Fibroblast of skin of back (primary cell): ENCODE data around the gene CBL.
A peak's percentile ranks its signal among the peaks of the same experiment; 100 is the strongest.

Experiments
- DNase-seq: peaks from one replicate; pipeline ENCODE4 v3.0.0-alpha.2; 2013

The CBL gene

GRCh38 chr11:119315131-119316015 is 109.2 kb downstream of the CBL start:
- DNase-seq, result peak; percentile 80

GRCh38 chr11:119316016-119316728 is 110.0 kb downstream of the CBL start:
- DNase-seq, result peak; percentile 62

- DNase-seq, result peak; percentile 71
Measured at GRCh38 chr11:119316729-119317591, 110.8 kb downstream of the CBL start, which contains the start of gene MCAM. Gene MCAM, minus strand, starts transcription at chr11:119317130. Its CDS starts 29 bp downstream, at chr11:119317101.

GRCh38 chr11:119317592-119318239 is 111.6 kb downstream of the CBL start:
- DNase-seq, result no peak

GRCh38 chr11:119318240-119319135 is 112.3 kb downstream of the CBL start:
- DNase-seq, result peak; percentile 82

- no peak for DNase-seq
Measured at GRCh38 chr11:119319136-119319699, 113.1 kb downstream of the CBL start.

GRCh38 chr11:119319700-119320239 is 113.6 kb downstream of the CBL start:
- DNase-seq, result no peak

GRCh38 chr11:119320240-119320775 is 114.2 kb downstream of the CBL start:
- peak; percentile 90 for DNase-seq

GRCh38 chr11:119320776-119321524 is 114.8 kb downstream of the CBL start:
- peak; percentile 87 for DNase-seq

- DNase-seq, result no peak
Measured at GRCh38 chr11:119322360-119322739, 116.2 kb downstream of the CBL start.

- DNase-seq, result no peak
Measured at GRCh38 chr11:119322921-119323531, 116.9 kb downstream of the CBL start.

GRCh38 chr11:119323532-119324033 is 117.4 kb downstream of the CBL start:
- peak; percentile 72 for DNase-seq

- no peak for DNase-seq
Measured at GRCh38 chr11:119324189-119324588, 118.0 kb downstream of the CBL start.

- DNase-seq, result no peak
Measured at GRCh38 chr11:119329320-119329719, 123.2 kb downstream of the CBL start.

- no peak for DNase-seq
Measured at GRCh38 chr11:119330237-119330636, 124.1 kb downstream of the CBL start.

- DNase-seq, result no peak
Measured at GRCh38 chr11:119332111-119332765, 126.1 kb downstream of the CBL start.

- peak; percentile 98 for DNase-seq
Measured at GRCh38 chr11:119334174-119334930, 128.2 kb downstream of the CBL start, which contains the start of gene RNF26. Gene RNF26, plus strand, starts transcription at chr11:119334527. Its CDS starts 596 bp downstream, at chr11:119335123.
